ENCODE results near the gene LBH. TPM values are rescaled to one million over a fixed set of nuclear protein-coding genes. Genes with fewer than 3 reads are reported as not detected.

The LBH gene
- total RNA-seq, 1 experiment from 2014 or later: 7.1 TPM

- Histone ChIP-seq H3K4me2 (ENCODE audit: low read depth, low read length, poor library complexity, severe bottlenecking) (no peak overlapping the region), H3K27me3 (ENCODE audit: low read length) (no peaks in the 10 kb centered on the region), H3K9me2 (replicated peaks; ENCODE audit: insufficient read depth, low read length) (no peaks in the 10 kb centered on the region), H2AFZ (ENCODE audit: low read length) (no peak overlapping the region), H3K4me3 (ENCODE audit: low read length) (no peak overlapping the region), H4K20me1 (ENCODE audit: insufficient read depth, low read depth, low read length) (no peaks in the 10 kb centered on the region), H3K9me3 (ENCODE audit: low read length) (no peaks in the 10 kb centered on the region), H3K36me3 (ENCODE audit: insufficient read depth, low read length) (no peaks in the 10 kb centered on the region), H3K4me1 (ENCODE audit: low read length) (peaks cover 40% of the 10 kb centered on the region), H3K79me2 (ENCODE audit: low read length) (no peaks in the 10 kb centered on the region), H3K27ac (ENCODE audit: low read length) (no peak overlapping the region), H3K9ac (ENCODE audit: low read length) (no peak overlapping the region)
- DNase-seq: no peak
Measured at GRCh38 chr2:30285758-30286157, 54.4 kb downstream of the LBH start.

GRCh38 chr2:30287190-30287840, 56.0 kb downstream of the LBH start:
- H2AFZ ChIP-seq (ENCODE audit: low read length): no peak overlapping the region
- no peak overlapping the region for H3K9ac ChIP-seq (ENCODE audit: low read length)
- H3K4me1 ChIP-seq (ENCODE audit: low read length): peaks cover 33% of the 10 kb centered on the region
- no peak for DNase-seq
- no peaks in the 10 kb centered on the region for H3K36me3 ChIP-seq (ENCODE audit: insufficient read depth, low read length)
- no peaks in the 10 kb centered on the region for H4K20me1 ChIP-seq (ENCODE audit: insufficient read depth, low read depth, low read length)
- no peaks in the 10 kb centered on the region for H3K27me3 ChIP-seq (ENCODE audit: low read length)
- H3K9me3 ChIP-seq (ENCODE audit: low read length): no peaks in the 10 kb centered on the region
- peak overlapping the region; percentile 54; the same call in 1 of the 2 replicates for H3K27ac ChIP-seq (ENCODE audit: low read length)
- H3K4me3 ChIP-seq (ENCODE audit: low read length): no peak overlapping the region
- H3K79me2 ChIP-seq (ENCODE audit: low read length): no peaks in the 10 kb centered on the region
- H3K4me2 ChIP-seq (ENCODE audit: low read depth, low read length, poor library complexity, severe bottlenecking): peak overlapping the region; percentile 60
- H3K9me2 ChIP-seq (replicated peaks; ENCODE audit: insufficient read depth, low read length): no peaks in the 10 kb centered on the region

GRCh38 chr2:30287857-30288513, 56.7 kb downstream of the LBH start:
- Histone ChIP-seq H3K79me2 (ENCODE audit: low read length) (no peaks in the 10 kb centered on the region), H3K9me2 (replicated peaks; ENCODE audit: insufficient read depth, low read length) (no peaks in the 10 kb centered on the region), H3K4me3 (ENCODE audit: low read length) (peak overlapping the region; percentile 38; the same call in 1 of the 2 replicates), H3K36me3 (ENCODE audit: insufficient read depth, low read length) (no peaks in the 10 kb centered on the region), H3K4me1 (ENCODE audit: low read length) (peaks cover 28% of the 10 kb centered on the region), H3K9ac (ENCODE audit: low read length) (no peak overlapping the region), H3K27me3 (ENCODE audit: low read length) (no peaks in the 10 kb centered on the region), H3K27ac (ENCODE audit: low read length) (peak overlapping the region; percentile 54; the same call in 1 of the 2 replicates), H4K20me1 (ENCODE audit: insufficient read depth, low read depth, low read length) (no peaks in the 10 kb centered on the region), H3K4me2 (ENCODE audit: low read depth, low read length, poor library complexity, severe bottlenecking) (peak overlapping the region; percentile 60), H3K9me3 (ENCODE audit: low read length) (no peaks in the 10 kb centered on the region), H2AFZ (ENCODE audit: low read length) (no peak overlapping the region)
- peak; percentile 69 for DNase-seq

- H3K4me3 ChIP-seq (ENCODE audit: low read length): peak overlapping the region; percentile 38; the same call in 1 of the 2 replicates
- H3K27me3 ChIP-seq (ENCODE audit: low read length): no peaks in the 10 kb centered on the region
- peak overlapping the region; percentile 60 for H3K4me2 ChIP-seq (ENCODE audit: low read depth, low read length, poor library complexity, severe bottlenecking)
- H3K9me2 ChIP-seq (replicated peaks; ENCODE audit: insufficient read depth, low read length): no peaks in the 10 kb centered on the region
- no peaks in the 10 kb centered on the region for H3K36me3 ChIP-seq (ENCODE audit: insufficient read depth, low read length)
- H3K4me1 ChIP-seq (ENCODE audit: low read length): peaks cover 28% of the 10 kb centered on the region
- no peak for DNase-seq
- no peaks in the 10 kb centered on the region for H3K9me3 ChIP-seq (ENCODE audit: low read length)
- no peaks in the 10 kb centered on the region for H3K79me2 ChIP-seq (ENCODE audit: low read length)
- H3K9ac ChIP-seq (ENCODE audit: low read length): no peak overlapping the region
- peak overlapping the region; percentile 54; the same call in 1 of the 2 replicates for H3K27ac ChIP-seq (ENCODE audit: low read length)
- no peak overlapping the region for H2AFZ ChIP-seq (ENCODE audit: low read length)
- H4K20me1 ChIP-seq (ENCODE audit: insufficient read depth, low read depth, low read length): no peaks in the 10 kb centered on the region
Measured at GRCh38 chr2:30288561-30288960, 57.2 kb downstream of the LBH start.

- Histone ChIP-seq H3K9ac (ENCODE audit: low read length) (no peak overlapping the region), H3K9me3 (ENCODE audit: low read length) (no peaks in the 10 kb centered on the region), H3K27me3 (ENCODE audit: low read length) (no peaks in the 10 kb centered on the region), H2AFZ (ENCODE audit: low read length) (no peak overlapping the region), H3K9me2 (replicated peaks; ENCODE audit: insufficient read depth, low read length) (no peaks in the 10 kb centered on the region), H3K27ac (ENCODE audit: low read length) (no peak overlapping the region), H3K36me3 (ENCODE audit: insufficient read depth, low read length) (no peaks in the 10 kb centered on the region), H3K4me1 (ENCODE audit: low read length) (peaks cover 10% of the 10 kb centered on the region), H4K20me1 (ENCODE audit: insufficient read depth, low read depth, low read length) (no peaks in the 10 kb centered on the region), H3K4me3 (ENCODE audit: low read length) (no peak overlapping the region), H3K4me2 (ENCODE audit: low read depth, low read length, poor library complexity, severe bottlenecking) (no peak overlapping the region), H3K79me2 (ENCODE audit: low read length) (no peaks in the 10 kb centered on the region)
- DNase-seq: no peak
Measured at GRCh38 chr2:30293303-30293921, 62.1 kb downstream of the LBH start.

GRCh38 chr2:30294133-30294532, 62.8 kb downstream of the LBH start:
- no peak overlapping the region for H3K27ac ChIP-seq (ENCODE audit: low read length)
- no peaks in the 10 kb centered on the region for H3K79me2 ChIP-seq (ENCODE audit: low read length)
- H3K4me1 ChIP-seq (ENCODE audit: low read length): peaks cover 6% of the 10 kb centered on the region
- H3K9ac ChIP-seq (ENCODE audit: low read length): no peak overlapping the region
- no peak overlapping the region for H3K4me3 ChIP-seq (ENCODE audit: low read length)
- H3K9me2 ChIP-seq (replicated peaks; ENCODE audit: insufficient read depth, low read length): no peaks in the 10 kb centered on the region
- no peaks in the 10 kb centered on the region for H3K27me3 ChIP-seq (ENCODE audit: low read length)
- no peaks in the 10 kb centered on the region for H3K9me3 ChIP-seq (ENCODE audit: low read length)
- DNase-seq: no peak
- no peak overlapping the region for H2AFZ ChIP-seq (ENCODE audit: low read length)
- no peaks in the 10 kb centered on the region for H4K20me1 ChIP-seq (ENCODE audit: insufficient read depth, low read depth, low read length)
- H3K36me3 ChIP-seq (ENCODE audit: insufficient read depth, low read length): no peaks in the 10 kb centered on the region
- H3K4me2 ChIP-seq (ENCODE audit: low read depth, low read length, poor library complexity, severe bottlenecking): no peak overlapping the region

- Histone ChIP-seq H3K27me3 (ENCODE audit: low read length) (no peaks in the 10 kb centered on the region), H3K4me3 (ENCODE audit: low read length) (no peak overlapping the region), H3K27ac (ENCODE audit: low read length) (no peak overlapping the region), H2AFZ (ENCODE audit: low read length) (no peak overlapping the region), H3K9me2 (replicated peaks; ENCODE audit: insufficient read depth, low read length) (no peaks in the 10 kb centered on the region), H3K9ac (ENCODE audit: low read length) (no peak overlapping the region), H3K4me1 (ENCODE audit: low read length) (peaks cover 9% of the 10 kb centered on the region), H4K20me1 (ENCODE audit: insufficient read depth, low read depth, low read length) (no peaks in the 10 kb centered on the region), H3K4me2 (ENCODE audit: low read depth, low read length, poor library complexity, severe bottlenecking) (no peak overlapping the region), H3K36me3 (ENCODE audit: insufficient read depth, low read length) (no peaks in the 10 kb centered on the region), H3K79me2 (ENCODE audit: low read length) (no peaks in the 10 kb centered on the region), H3K9me3 (ENCODE audit: low read length) (no peaks in the 10 kb centered on the region)
- DNase-seq: no peak
Measured at GRCh38 chr2:30296496-30296895, 65.2 kb downstream of the LBH start.

- Histone ChIP-seq H3K27ac (ENCODE audit: low read length) (no peak overlapping the region), H3K4me1 (ENCODE audit: low read length) (peaks cover 11% of the 10 kb centered on the region), H2AFZ (ENCODE audit: low read length) (no peak overlapping the region), H3K4me2 (ENCODE audit: low read depth, low read length, poor library complexity, severe bottlenecking) (no peak overlapping the region), H3K9ac (ENCODE audit: low read length) (no peak overlapping the region), H3K9me3 (ENCODE audit: low read length) (no peaks in the 10 kb centered on the region), H3K27me3 (ENCODE audit: low read length) (no peaks in the 10 kb centered on the region), H4K20me1 (ENCODE audit: insufficient read depth, low read depth, low read length) (no peaks in the 10 kb centered on the region), H3K79me2 (ENCODE audit: low read length) (no peaks in the 10 kb centered on the region), H3K4me3 (ENCODE audit: low read length) (no peak overlapping the region), H3K9me2 (replicated peaks; ENCODE audit: insufficient read depth, low read length) (no peaks in the 10 kb centered on the region), H3K36me3 (ENCODE audit: insufficient read depth, low read length) (no peaks in the 10 kb centered on the region)
- peak; percentile 46 for DNase-seq
Measured at GRCh38 chr2:30298302-30298701, 67.0 kb downstream of the LBH start.

Measured in Karpas-422 (cell line).